ENCODE measurements around the gene KIF21B. TPM values are rescaled to one million over a fixed set of nuclear protein-coding genes. Genes with fewer than 3 reads are reported as not detected.

Gene KIF21B
- total and polyA plus RNA-seq, 2 of the 4 experiments (the other 2 are of a cell fraction), result 0.36 to 0.55 TPM

- TF ChIP-seq SMC3 (IDR thresholded peaks at IDR 0.05; ENCODE audit: low read depth, low read length) (peak; percentile 72), MAFK (IDR thresholded peaks at IDR 0.05; ENCODE audit: low read depth, low read length) (no peak), RAD21 (IDR thresholded peaks at IDR 0.05; ENCODE audit: low read length) (peak; percentile 81), CEBPB (IDR thresholded peaks at IDR 0.05; ENCODE audit: low read depth, low read length) (peak; percentile 66), CTCF (conservative IDR thresholded peaks at IDR 0.05; ENCODE audit: low read depth, low read length) (peak; percentile 79)
- no peaks in the 10 kb centered on the region for H4K20me1 ChIP-seq (ENCODE audit: insufficient read depth, low read length)
- H2AK5ac ChIP-seq (ENCODE audit: low read depth, low read length), result no peak overlapping the region
- H3K4me2 ChIP-seq (ENCODE audit: low read depth, low read length), result peak overlapping the region; percentile 64; the same call in 1 of the 2 replicates
- H2BK20ac ChIP-seq (ENCODE audit: low read depth, low read length), result no peak overlapping the region
- no peak overlapping the region for H3K4ac ChIP-seq (ENCODE audit: low read depth, low read length)
- no peak overlapping the region for H4K91ac ChIP-seq (ENCODE audit: insufficient read depth, low read depth, low read length)
- H2BK5ac ChIP-seq (ENCODE audit: low read depth, low read length, poor library complexity, severe bottlenecking), result no peak overlapping the region
- no TSS peak for BruUV-seq (replicated peaks)
- H3K9me3 ChIP-seq (ENCODE audit: control insufficient read depth, insufficient read depth, low read length), result no peaks in the 10 kb centered on the region
- H3K79me1 ChIP-seq (ENCODE audit: low read depth in 1 of 2, low read length in 2 of 2), result no peaks in the 10 kb centered on the region
- no peak overlapping the region for H3K14ac ChIP-seq (replicated peaks; ENCODE audit: low read depth, low read length)
- H3K27ac ChIP-seq (ENCODE audit: insufficient read depth, low read length), result no peak overlapping the region
- no peak overlapping the region for H2BK120ac ChIP-seq (ENCODE audit: low read depth, low read length)
- H2BK15ac ChIP-seq (ENCODE audit: low read depth, low read length), result no peak overlapping the region
- no peak overlapping the region for H3K56ac ChIP-seq (ENCODE audit: extremely low read depth, insufficient read depth, low read length)
- in situ Hi-C loops (cut with MboI; ENCODE audit: low sequenced_read_pairs) (loop anchor here (5.0 to 10.0 kb wide), 3 partner anchors 66 to 481 kb away; partner anchors contain the start of gene KIF14), dilution Hi-C loops (cut with HindIII; ENCODE audit: low sequenced_read_pairs, unreplicated experiment) (no loop called here), intact Hi-C loops (cut with micrococcal nuclease) (loop anchor here (1.0 kb wide), 3 partner anchors 71 to 485 kb away; partner anchors contain the start of gene KIF14)
- CTCF ChIA-PET, result interaction anchor here (0.6 to 2.0 kb wide), 6 partner anchors 15 to 484 kb away, joined by 3 to 6 read pairs (median 4); no protein-coding TSS in a partner anchor
- POLR2A ChIA-PET (ENCODE audit: unreplicated experiment), result no interaction called here
- DNase-seq, result peak; percentile 70
- no peak overlapping the region for H3K4me3 ChIP-seq (ENCODE audit: insufficient read depth, low read depth, low read length)
- H3K9ac ChIP-seq (ENCODE audit: low read depth, low read length), result no peak overlapping the region
- H2AFZ ChIP-seq (replicated peaks; ENCODE audit: low read length, poor library complexity), result peak overlapping the region; percentile 12
- no peak overlapping the region for H3K23ac ChIP-seq (ENCODE audit: low read depth, low read length)
- H3K18ac ChIP-seq (ENCODE audit: low read depth, low read length), result no peak overlapping the region
- 0% methylated on average over 4 of the region's 13 CpGs; no CpG with 5 or more reads in 1 of the 2 experiments for WGBS, 2 experiments (ENCODE audit: extremely low coverage in 2 of 2, insufficient read length in 1 of 2)
- H3K27me3 ChIP-seq (ENCODE audit: control insufficient read depth, insufficient read depth, low read length), result peaks cover 24% of the 10 kb centered on the region
- ATAC-seq (ENCODE audit: low read depth), result peak; percentile 97
- H3K36me3 ChIP-seq (ENCODE audit: control insufficient read depth, insufficient read depth, low read length), result no peaks in the 10 kb centered on the region
- no peaks in the 10 kb centered on the region for H3K9me1 ChIP-seq (ENCODE audit: insufficient read depth, low read length)
- H4K8ac ChIP-seq (ENCODE audit: low read depth in 2 of 2, low read length in 2 of 2), result no peak overlapping the region
- H2AK9ac ChIP-seq (replicated peaks; ENCODE audit: low read depth, low read length, poor library complexity), result no peak overlapping the region
- no peak overlapping the region for H4K5ac ChIP-seq (ENCODE audit: low read depth, low read length)
- H3K4me1 ChIP-seq (ENCODE audit: control insufficient read depth, insufficient read depth, low read length), result no peaks in the 10 kb centered on the region
Measured at GRCh38 chr1:201042779-201043461, 19.4 kb upstream of the KIF21B start.

Data from IMR-90 (cell line).